HFFc6 (cell line): ENCODE data around the gene OR4E1. TPM values are rescaled to one million over a fixed set of nuclear protein-coding genes. Genes with fewer than 3 reads are reported as not detected.

Experiments
- DNase-seq: peaks from one replicate; pipeline ENCODE4 v3.0.0-alpha.2; 2018
- H3K27ac Mint-ChIP-seq: 2 replicates; pipeline ENCODE4 v1.8.0; 2020; ENCODE audit warnings: mild to moderate bottlenecking, mixed read lengths
- H3K27me3 Mint-ChIP-seq: 2 replicates; pipeline ENCODE4 v1.8.0; 2021; ENCODE audit warnings: mild to moderate bottlenecking, moderate library complexity, mixed read lengths; ENCODE audit not compliant: insufficient read depth
- H3K36me3 Mint-ChIP-seq: 2 replicates; pipeline ENCODE4 v1.8.0; 2021; ENCODE audit warnings: low read depth, mixed read lengths
- H3K4me1 Mint-ChIP-seq: 2 replicates; pipeline ENCODE4 v1.8.0; 2020; ENCODE audit warnings: low read depth, mixed read lengths
- H3K4me3 Mint-ChIP-seq: 2 replicates; pipeline ENCODE4 v1.8.0; 2020; ENCODE audit warnings: mild to moderate bottlenecking, moderate library complexity, mixed read lengths
- H3K9me3 Mint-ChIP-seq: 2 replicates; pipeline ENCODE4 v1.8.0; 2020; ENCODE audit warnings: mild to moderate bottlenecking, mixed read lengths
- total RNA-seq, 6 experiments: library from RNA; stranded (reverse); fragmentation: NEBNext Ultra II Directional; extraction: Animal tissue kit (Norgen Biotek cat#: 25700); gene quantifications; 2 replicates in 1 of 6; 3 replicates in 5 of 6; pipeline ENCODE4 v1.2.3, GENCODE V29; 2021
- TF ChIP-seq, protein P1 (sequence below): fragments of 200-600 bp; sonication (generic); IDR thresholded peaks from 2 replicates; pipeline ENCODE4 v1.5.0; 2021; ENCODE audit warnings: antibody characterized with exemption, mild to moderate bottlenecking

The OR4E1 gene
- total RNA-seq, 6 experiments from 2014 or later = not detected

GRCh38 chr14:21652209-21652808 lies 21.3 kb downstream of the OR4E1 start:
- no peak for DNase-seq
- H3K4me3 Mint-ChIP-seq = no peak overlapping the region
- H3K9me3 Mint-ChIP-seq = peaks cover 15% of the 10 kb centered on the region
- H3K27me3 Mint-ChIP-seq = peaks cover 2% of the 10 kb centered on the region; the same call in 1 of the 2 replicates
- no peaks in the 10 kb centered on the region for H3K36me3 Mint-ChIP-seq
- no peak overlapping the region for H3K27ac Mint-ChIP-seq
- TF ChIP-seq, protein P1, sequence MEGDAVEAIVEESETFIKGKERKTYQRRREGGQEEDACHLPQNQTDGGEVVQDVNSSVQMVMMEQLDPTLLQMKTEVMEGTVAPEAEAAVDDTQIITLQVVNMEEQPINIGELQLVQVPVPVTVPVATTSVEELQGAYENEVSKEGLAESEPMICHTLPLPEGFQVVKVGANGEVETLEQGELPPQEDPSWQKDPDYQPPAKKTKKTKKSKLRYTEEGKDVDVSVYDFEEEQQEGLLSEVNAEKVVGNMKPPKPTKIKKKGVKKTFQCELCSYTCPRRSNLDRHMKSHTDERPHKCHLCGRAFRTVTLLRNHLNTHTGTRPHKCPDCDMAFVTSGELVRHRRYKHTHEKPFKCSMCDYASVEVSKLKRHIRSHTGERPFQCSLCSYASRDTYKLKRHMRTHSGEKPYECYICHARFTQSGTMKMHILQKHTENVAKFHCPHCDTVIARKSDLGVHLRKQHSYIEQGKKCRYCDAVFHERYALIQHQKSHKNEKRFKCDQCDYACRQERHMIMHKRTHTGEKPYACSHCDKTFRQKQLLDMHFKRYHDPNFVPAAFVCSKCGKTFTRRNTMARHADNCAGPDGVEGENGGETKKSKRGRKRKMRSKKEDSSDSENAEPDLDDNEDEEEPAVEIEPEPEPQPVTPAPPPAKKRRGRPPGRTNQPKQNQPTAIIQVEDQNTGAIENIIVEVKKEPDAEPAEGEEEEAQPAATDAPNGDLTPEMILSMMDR = no peak
- no peaks in the 10 kb centered on the region for H3K4me1 Mint-ChIP-seq

DNA sequence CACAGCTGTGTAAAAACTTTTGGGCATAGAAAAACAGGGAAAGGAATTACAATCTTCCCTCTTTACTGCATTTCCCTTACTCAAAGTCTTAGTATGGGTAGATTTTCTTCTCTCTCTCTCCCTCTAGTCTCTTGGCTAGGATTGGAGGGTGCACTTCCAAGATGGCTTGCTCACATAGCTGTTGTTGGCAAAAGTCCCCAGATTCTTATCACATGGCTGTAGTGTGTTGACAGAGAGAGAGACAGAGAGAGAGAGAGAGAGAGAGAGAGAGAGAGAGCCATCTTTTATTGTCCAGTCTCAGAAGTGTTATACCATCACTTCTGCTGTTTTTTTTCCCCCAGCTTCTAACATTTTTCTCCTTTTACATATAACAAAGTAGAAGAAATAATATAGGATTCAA lies 26.2 kb downstream of the OR4E1 start:
- DNase-seq = peak; percentile 2
- Mint-ChIP-seq H3K36me3 (no peaks in the 10 kb centered on the region), H3K9me3 (peaks cover 12% of the 10 kb centered on the region), H3K27ac (no peak overlapping the region), H3K27me3 (peaks cover 2% of the 10 kb centered on the region; the same call in 1 of the 2 replicates), H3K4me3 (no peak overlapping the region), H3K4me1 (no peaks in the 10 kb centered on the region)
- TF ChIP-seq, protein P1 = no peak

GRCh38 chr14:21643407-21643806 lies 30.2 kb downstream of the OR4E1 start:
- H3K27me3 Mint-ChIP-seq = peaks cover 2% of the 10 kb centered on the region; the same call in 1 of the 2 replicates
- H3K4me1 Mint-ChIP-seq = no peaks in the 10 kb centered on the region
- no peaks in the 10 kb centered on the region for H3K36me3 Mint-ChIP-seq
- H3K4me3 Mint-ChIP-seq = no peak overlapping the region
- no peak for DNase-seq
- H3K27ac Mint-ChIP-seq = no peak overlapping the region
- TF ChIP-seq, protein P1 = no peak
- H3K9me3 Mint-ChIP-seq = peaks cover 8% of the 10 kb centered on the region; the same call in 1 of the 2 replicates

- H3K9me3 Mint-ChIP-seq = peaks cover 5% of the 10 kb centered on the region; the same call in 1 of the 2 replicates
- H3K4me1 Mint-ChIP-seq = no peaks in the 10 kb centered on the region
- peaks cover 2% of the 10 kb centered on the region; the same call in 1 of the 2 replicates for H3K27me3 Mint-ChIP-seq
- no peak overlapping the region for H3K4me3 Mint-ChIP-seq
- no peak overlapping the region for H3K27ac Mint-ChIP-seq
- no peak for DNase-seq
- TF ChIP-seq, protein P1 = no peak
- no peaks in the 10 kb centered on the region for H3K36me3 Mint-ChIP-seq
Observed at GRCh38 chr14:21642683-21643082, 30.9 kb downstream of the OR4E1 start.

GRCh38 chr14:21634840-21635239 lies 38.8 kb downstream of the OR4E1 start, which contains the start of gene OR10G2:
Gene OR10G2 (minus strand): TSS chr14:21634940. CDS start chr14:21634842, 98 bp downstream.
- no peaks in the 10 kb centered on the region for H3K4me1 Mint-ChIP-seq
- H3K9me3 Mint-ChIP-seq = peaks cover 9% of the 10 kb centered on the region
- peaks cover 5% of the 10 kb centered on the region; the same call in 1 of the 2 replicates for H3K27me3 Mint-ChIP-seq
- H3K27ac Mint-ChIP-seq = no peak within 1 kb of the TSS
- H3K4me3 Mint-ChIP-seq = no peak within 1 kb of the TSS
- TF ChIP-seq, protein P1 = no peak
- DNase-seq = no peak
- H3K36me3 Mint-ChIP-seq = no peaks in the 10 kb centered on the region
